ENCODE data around the gene LPO.

LPO gene

DNA sequence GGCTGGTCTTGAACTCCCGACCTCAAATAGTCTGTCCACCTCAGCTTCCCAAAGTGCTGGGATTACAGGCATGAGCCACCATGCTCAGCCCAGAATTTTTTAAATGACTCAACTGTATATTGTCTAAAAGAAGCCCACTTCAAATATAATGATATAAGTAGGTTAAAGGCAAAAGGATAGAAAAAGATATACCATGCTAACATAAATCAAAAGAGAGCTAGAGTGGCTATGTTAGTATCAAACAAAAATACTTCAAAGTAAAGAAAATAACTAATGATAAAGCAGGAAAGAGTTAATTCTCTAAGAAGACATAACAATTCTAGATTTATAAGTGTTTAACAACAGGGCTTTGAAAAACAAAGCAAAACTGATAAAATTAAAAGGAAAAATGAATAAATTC is 55.6 kb downstream of the LPO start:
- no peak overlapping the region for H3K4me3 Mint-ChIP-seq
- no peak overlapping the region for H3K27ac Mint-ChIP-seq
- peaks cover 3% of the 10 kb centered on the region for H3K9me3 Mint-ChIP-seq
- no peaks in the 10 kb centered on the region for H3K4me1 Mint-ChIP-seq
- ATAC-seq, result no peak
- H3K36me3 Mint-ChIP-seq, result no peaks in the 10 kb centered on the region
- no peak for DNase-seq (ENCODE audit: low spot score in 2 of 2)

GRCh38 chr17:58300336-58300735 is 62.0 kb downstream of the LPO start:
- no peak for ATAC-seq

DNA sequence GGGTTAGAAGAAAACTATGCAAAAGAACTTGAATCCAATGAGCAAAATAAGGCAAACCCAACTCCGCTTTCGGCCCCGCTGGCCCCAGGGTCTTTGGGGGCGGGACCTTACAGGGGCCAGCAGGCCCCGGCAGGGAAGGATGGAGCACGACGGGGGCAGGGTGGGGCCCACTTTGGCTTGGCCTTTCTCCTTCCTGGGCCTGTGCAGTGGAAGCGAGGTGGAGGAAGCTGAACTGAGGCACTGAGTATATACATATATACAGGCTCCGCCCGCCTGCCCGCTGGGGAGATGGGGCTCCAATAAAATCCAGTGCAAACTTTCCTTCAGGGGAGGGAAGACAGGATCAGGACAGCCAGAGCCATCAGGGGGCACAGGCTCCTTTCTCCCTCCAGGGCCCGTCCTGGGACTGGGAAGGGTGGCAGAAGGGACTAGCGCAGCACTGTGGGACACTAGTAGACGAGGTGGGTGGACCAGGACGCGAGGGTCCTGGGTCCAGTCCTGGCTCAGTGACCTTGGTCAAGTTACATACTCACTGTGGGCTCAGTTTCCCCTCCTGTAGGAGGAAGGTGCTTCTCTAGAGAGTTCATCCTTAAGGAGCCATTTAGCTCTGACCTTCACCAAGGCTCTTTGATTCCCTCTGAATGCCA is 63.2 kb downstream of the LPO start:
- no peaks in the 10 kb centered on the region for H3K9me3 Mint-ChIP-seq
- H3K4me1 Mint-ChIP-seq, result no peaks in the 10 kb centered on the region
- DNase-seq (ENCODE audit: low spot score in 2 of 2) (peak in 1 of 2 donors; percentile 39), ATAC-seq (no peak)
- H3K36me3 Mint-ChIP-seq, result no peaks in the 10 kb centered on the region
- H3K4me3 Mint-ChIP-seq, result no peak overlapping the region
- H3K27ac Mint-ChIP-seq, result no peak overlapping the region

More at GRCh38 chr17:58300336-58300735, 62.0 kb downstream of the LPO start:
- H3K36me3 Mint-ChIP-seq, result no peaks in the 10 kb centered on the region
- no peaks in the 10 kb centered on the region for H3K9me3 Mint-ChIP-seq
- no peaks in the 10 kb centered on the region for H3K4me1 Mint-ChIP-seq
- peak in 1 of 2 donors; percentile 32 for DNase-seq (ENCODE audit: low spot score in 2 of 2)
- H3K27ac Mint-ChIP-seq, result no peak overlapping the region
- H3K4me3 Mint-ChIP-seq, result no peak overlapping the region

GRCh38 chr17:58302171-58302918 is 64.0 kb downstream of the LPO start:
- ATAC-seq, result no peak
- no peaks in the 10 kb centered on the region for H3K4me1 Mint-ChIP-seq

GRCh38 chr17:58302919-58303585 is 64.7 kb downstream of the LPO start:
- H3K4me1 Mint-ChIP-seq, result no peaks in the 10 kb centered on the region
- DNase-seq (ENCODE audit: low spot score in 2 of 2) (peak in 1 of 2 donors; percentile 45), ATAC-seq (no peak)
- H3K36me3 Mint-ChIP-seq, result peaks cover 3% of the 10 kb centered on the region
- no peaks in the 10 kb centered on the region for H3K9me3 Mint-ChIP-seq
- H3K4me3 Mint-ChIP-seq, result no peak overlapping the region
- H3K27ac Mint-ChIP-seq, result peak overlapping the region; percentile 69

More at GRCh38 chr17:58302171-58302918, 64.0 kb downstream of the LPO start:
- H3K36me3 Mint-ChIP-seq, result no peaks in the 10 kb centered on the region
- H3K9me3 Mint-ChIP-seq, result no peaks in the 10 kb centered on the region
- DNase-seq (ENCODE audit: low spot score in 2 of 2), result no peak
- peak overlapping the region; percentile 69 for H3K27ac Mint-ChIP-seq
- H3K4me3 Mint-ChIP-seq, result no peak overlapping the region

DNA sequence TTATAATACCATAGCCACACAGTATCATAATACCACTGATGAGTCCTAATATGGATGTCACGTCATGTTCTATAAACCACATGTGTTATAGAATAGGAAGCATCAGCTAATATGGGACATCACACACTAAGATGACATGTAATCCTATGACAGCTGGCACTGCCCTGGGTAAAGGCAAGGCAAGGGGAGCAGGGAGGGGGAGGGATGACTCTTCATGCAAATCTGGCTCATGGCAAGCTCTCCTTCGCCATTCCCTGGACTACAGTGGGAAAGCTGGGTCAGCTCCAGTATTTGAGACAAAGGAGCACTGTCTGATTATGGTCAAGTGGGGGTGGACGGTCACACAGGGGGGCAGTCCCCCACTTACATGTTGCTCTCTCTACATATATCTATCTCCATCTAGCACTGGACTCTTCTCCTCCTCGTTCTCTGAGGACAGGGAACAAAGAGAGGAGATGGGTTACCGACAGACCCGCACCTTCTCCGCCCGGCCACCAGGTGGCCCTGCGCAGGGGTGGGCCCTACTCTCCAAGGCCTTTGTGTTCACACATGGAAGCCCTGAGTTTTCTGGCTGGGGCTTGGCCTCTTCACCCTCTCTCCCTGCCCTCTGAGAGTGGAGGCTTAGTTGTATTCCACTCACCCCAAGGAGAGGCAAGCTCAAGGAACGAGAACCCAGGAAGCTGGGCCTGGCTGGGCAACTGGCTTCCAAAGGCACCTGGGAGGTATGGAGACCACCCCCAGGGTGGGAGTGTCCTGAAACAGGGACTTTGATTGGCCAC is 65.8 kb downstream of the LPO start:
- Mint-ChIP-seq H3K27ac (peak overlapping the region; percentile 69), H3K36me3 (peaks cover 6% of the 10 kb centered on the region), H3K4me3 (no peak overlapping the region), H3K9me3 (no peaks in the 10 kb centered on the region), H3K4me1 (no peaks in the 10 kb centered on the region)
- ATAC-seq (peak; percentile 82), DNase-seq (ENCODE audit: low spot score in 2 of 2) (peak; percentile 48 to 78)

- ATAC-seq (no peak), DNase-seq (ENCODE audit: low spot score in 2 of 2) (no peak)
- Mint-ChIP-seq H3K27ac (peak overlapping the region; percentile 69), H3K4me1 (no peaks in the 10 kb centered on the region), H3K9me3 (no peaks in the 10 kb centered on the region), H3K4me3 (no peak overlapping the region), H3K36me3 (peaks cover 7% of the 10 kb centered on the region)
Measured at GRCh38 chr17:58304750-58305486, 66.5 kb downstream of the LPO start.

- Mint-ChIP-seq H3K27ac (no peak overlapping the region), H3K9me3 (no peaks in the 10 kb centered on the region), H3K4me3 (no peak overlapping the region), H3K4me1 (no peaks in the 10 kb centered on the region), H3K36me3 (peaks cover 14% of the 10 kb centered on the region)
- ATAC-seq (no peak), DNase-seq (ENCODE audit: low spot score in 2 of 2) (no peak)
Measured at GRCh38 chr17:58305626-58306025, 67.2 kb downstream of the LPO start.

GRCh38 chr17:58306131-58306951 is 68.0 kb downstream of the LPO start:
- H3K4me3 Mint-ChIP-seq, result no peak overlapping the region
- peaks cover 14% of the 10 kb centered on the region for H3K36me3 Mint-ChIP-seq
- H3K4me1 Mint-ChIP-seq, result no peaks in the 10 kb centered on the region
- ATAC-seq (no peak), DNase-seq (ENCODE audit: low spot score in 2 of 2) (no peak)
- H3K9me3 Mint-ChIP-seq, result no peaks in the 10 kb centered on the region
- H3K27ac Mint-ChIP-seq, result peak overlapping the region; percentile 56

DNA sequence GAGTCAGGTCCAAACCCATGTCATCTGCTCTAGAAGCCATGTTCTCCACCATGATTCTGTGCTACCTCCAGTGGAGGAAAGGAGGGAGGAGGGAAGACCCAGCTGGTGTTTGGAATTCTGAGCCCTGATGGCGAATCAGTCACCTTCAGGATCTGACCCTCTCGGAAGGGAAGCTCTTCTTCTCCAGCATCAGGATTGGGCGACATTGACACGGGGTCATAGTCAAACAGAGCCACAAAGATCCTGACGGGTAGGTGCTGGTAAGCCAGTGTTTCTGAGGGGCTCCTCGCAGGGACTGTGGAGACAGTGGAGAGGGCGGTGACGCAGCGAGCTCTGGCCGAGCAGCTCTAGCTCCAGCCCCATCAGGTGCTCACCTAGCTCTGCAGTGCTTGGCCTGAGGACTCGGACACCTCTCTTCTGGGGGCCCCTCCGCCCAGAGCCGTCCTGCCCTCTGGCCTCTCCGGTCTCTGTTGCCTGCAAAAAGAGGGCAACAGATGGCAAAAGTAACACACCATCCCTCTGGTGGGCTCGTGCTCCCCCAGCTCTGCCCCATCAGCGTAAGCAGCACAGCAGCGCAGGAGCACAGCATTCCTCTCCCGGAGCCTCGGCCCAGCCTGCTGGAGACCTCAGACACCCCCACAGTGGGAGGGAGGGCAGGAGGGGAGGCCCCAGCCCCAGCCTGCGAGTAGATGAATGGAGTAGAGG is 69.2 kb downstream of the LPO start:
- peak in 1 of 2 donors; percentile 41 for DNase-seq (ENCODE audit: low spot score in 2 of 2)
- H3K9me3 Mint-ChIP-seq, result no peaks in the 10 kb centered on the region
- H3K4me1 Mint-ChIP-seq, result no peaks in the 10 kb centered on the region
- no peak overlapping the region for H3K4me3 Mint-ChIP-seq
- no peak for ATAC-seq
- peak overlapping the region; percentile 56 for H3K27ac Mint-ChIP-seq
- peaks cover 14% of the 10 kb centered on the region for H3K36me3 Mint-ChIP-seq

DNA sequence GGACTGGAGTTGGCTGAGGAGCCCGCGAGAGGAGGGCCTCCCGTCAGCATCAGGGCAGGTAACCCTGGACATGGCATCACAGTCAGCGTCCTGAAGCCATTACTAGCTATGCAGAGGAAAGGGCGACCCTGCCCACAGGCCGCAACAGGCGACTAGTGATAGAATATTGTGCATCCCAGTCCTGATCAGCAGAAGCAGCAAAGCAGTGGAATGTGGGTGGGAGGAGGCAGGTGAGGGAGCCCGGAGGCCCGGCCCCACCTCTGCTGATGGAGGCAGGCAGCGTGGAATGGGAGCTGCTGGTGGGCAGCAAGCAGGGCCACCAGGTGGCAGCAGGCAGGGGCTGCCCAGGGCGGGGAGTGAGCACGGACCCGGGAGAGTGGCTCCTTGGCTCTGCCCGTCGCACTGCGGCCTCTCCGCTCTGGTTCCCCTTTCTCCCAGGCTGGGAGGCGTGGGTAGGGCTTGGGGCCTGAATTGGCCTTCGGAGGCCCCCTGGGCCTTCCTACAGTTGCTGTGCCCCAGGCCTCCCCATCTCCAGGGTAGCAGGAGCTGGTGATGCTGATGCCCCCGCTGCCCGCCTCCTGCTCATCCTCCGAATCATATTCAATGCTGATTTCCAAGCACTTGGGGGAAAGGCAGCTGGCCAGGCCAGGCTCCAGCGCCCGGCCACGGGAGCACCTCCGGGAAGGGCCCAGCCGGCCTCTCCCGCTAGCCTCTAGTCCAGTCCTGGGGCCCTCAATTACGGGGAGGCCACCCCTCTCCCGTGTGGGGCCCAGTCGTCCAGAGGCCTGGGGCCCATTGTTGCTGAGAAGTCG is 70.0 kb downstream of the LPO start:
- ATAC-seq, result no peak
- DNase-seq (ENCODE audit: low spot score in 2 of 2), result peak in 1 of 2 donors; percentile 47
- no peaks in the 10 kb centered on the region for H3K4me1 Mint-ChIP-seq

GRCh38 chr17:58308985-58309917 is 70.9 kb downstream of the LPO start:
- peaks cover 23% of the 10 kb centered on the region for H3K36me3 Mint-ChIP-seq
- H3K4me1 Mint-ChIP-seq, result no peaks in the 10 kb centered on the region
- peak in 1 of 2 donors; percentile 42 for DNase-seq (ENCODE audit: low spot score in 2 of 2)
- H3K4me3 Mint-ChIP-seq, result no peak overlapping the region
- H3K9me3 Mint-ChIP-seq, result no peaks in the 10 kb centered on the region
- no peak for ATAC-seq
- no peak overlapping the region for H3K27ac Mint-ChIP-seq

More for the DNA sequence above, 70.0 kb downstream of the LPO start:
- Mint-ChIP-seq H3K4me3 (no peak overlapping the region), H3K36me3 (peaks cover 14% of the 10 kb centered on the region), H3K27ac (peak overlapping the region; percentile 56), H3K9me3 (no peaks in the 10 kb centered on the region)

Measured in stimulated activated effector memory CD8-positive, alpha-beta T cell treated with anti-CD3 and anti-CD28 coated beads, Interleukin-12 subunit alpha, Interleukin-12 subunit beta, amount 100 ng/mL, for 72 hours (primary cell).